ENCODE measurements around the gene TRUB2.
"Not testable (repeated sequence)": the region's sequence is repeated elsewhere in the genome, so short reads cannot be mapped to it uniquely, and the experiment has no call there.

TRUB2 gene

DNA sequence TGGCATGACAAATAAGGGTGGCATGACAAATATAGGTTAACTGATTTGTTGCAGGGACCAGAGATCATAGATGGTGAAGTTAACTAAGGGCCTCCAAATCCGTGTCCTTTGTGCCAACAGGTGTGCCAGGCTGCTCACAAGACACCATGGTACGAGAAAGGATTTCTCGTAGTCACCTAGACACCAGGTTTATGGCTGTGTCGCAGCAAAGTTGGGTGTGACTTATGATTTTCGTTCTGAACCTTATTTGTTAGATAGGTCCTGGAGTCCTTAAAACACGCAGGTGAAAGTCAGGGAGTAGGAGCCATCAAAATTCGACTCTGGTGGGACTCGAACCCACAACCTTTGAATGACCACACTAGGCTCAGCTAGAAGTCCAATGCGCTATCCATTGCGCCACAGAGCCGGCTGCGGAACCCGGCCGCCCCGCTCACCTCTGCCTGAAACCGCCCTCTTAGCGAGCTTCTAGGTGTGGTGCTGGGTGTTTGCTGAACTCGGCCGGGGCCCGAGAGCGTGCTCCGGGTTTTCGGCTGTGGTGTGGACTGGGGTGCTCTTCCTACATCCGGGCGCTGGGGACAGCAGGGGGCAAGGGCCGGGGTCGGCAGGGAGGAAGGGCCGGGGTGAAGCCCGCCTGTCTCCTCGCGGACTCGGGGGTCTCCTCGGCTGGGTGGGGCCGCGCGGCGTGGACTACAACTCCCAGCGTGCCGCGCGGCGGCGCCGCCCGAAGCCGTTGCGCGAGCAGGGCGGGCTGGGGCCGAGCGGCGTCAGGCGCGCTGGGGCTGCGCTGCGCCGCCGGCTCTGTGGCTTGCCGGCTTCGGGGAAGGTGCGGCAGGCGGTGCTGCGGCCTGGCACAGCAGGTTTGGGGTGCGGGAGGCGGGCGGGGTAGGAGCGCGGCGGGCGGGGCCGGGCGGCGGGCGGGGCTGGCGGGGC lies 17.8 kb upstream of the TRUB2 start, which contains the start of gene SLC27A4:
Gene SLC27A4 (plus strand): TSS at position 767 of the 930 bp plus-strand sequence. CDS start 2,606 bp downstream, outside the sequence.
- no peak for DNase-seq

DNA sequence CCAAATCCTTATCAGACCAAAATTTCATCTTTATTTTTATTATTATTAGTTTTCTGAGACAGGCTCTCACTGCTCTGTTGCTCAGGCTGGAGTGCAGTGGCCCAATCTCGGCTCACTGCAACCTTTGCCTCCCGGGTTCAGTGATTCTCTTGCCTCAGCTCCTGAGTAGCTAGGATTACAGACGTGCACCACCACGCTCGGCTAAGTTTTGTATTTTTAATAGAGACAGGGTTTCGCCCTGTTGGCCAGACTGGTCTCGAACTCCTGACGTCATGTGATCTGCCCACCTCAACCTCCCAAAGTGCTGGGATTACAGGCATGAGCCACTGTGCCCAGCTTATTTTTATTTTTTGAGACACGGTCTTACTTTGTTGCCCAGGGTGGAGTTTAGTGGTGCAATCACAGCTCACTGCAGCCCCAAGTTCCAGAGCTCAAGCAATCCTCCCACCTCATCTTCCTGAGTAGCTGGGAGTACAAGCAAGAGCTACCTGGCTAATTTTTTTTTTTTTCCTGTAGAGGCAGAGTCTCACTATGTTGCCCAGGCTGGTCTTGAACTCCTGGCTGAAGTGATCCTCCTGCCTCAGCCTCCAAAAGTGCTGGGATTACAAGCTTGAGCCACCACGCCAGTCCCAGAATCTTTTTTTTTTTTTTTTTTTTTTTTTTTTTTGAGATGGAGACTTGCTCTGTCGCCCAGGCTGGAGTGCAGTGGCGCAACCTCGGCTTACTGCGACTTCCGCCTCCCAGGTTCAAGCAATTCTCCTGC lies 16.8 kb upstream of the TRUB2 start:
- not testable (repeated sequence) for DNase-seq

DNA sequence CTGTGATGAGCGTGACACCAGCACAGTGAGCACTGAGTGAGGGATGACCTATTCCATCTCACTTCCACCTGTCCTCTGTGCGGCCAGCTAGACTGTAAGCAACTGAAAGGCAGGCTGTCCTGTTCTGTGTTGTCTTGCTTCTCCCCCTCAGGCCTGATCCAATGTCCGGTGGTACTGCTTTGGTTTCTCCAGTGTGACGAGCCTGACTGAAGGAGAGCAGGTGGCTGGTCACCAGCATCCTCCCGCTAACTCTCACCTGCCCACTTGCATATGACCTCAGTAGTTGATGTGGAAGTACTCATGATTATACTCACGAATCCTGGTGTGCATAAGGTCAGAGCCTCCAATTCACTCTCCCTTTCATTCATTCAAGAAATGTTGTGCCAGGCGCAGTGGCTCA lies 15.7 kb upstream of the TRUB2 start:
- no peak for DNase-seq

DNA sequence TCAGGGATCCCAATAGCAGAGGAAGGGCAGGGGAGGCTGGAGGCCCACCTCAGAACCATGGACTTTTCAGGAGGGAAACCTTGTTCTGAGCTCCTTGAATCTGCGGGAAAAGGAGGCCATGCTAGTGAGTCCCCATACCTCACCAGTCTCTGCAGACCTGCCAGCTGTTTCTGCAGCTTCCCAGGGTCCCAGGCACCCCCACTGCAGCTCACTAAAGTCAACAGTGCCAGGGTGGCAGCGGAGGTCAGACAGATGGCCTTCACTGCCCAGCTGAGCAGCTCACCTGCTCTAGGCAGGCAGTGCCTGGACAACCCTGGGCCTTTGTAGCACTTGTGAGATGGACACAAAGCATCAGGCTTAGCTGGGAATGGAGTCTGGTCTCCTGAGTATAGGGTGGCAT lies 13.7 kb upstream of the TRUB2 start:
- no peak for DNase-seq

DNA sequence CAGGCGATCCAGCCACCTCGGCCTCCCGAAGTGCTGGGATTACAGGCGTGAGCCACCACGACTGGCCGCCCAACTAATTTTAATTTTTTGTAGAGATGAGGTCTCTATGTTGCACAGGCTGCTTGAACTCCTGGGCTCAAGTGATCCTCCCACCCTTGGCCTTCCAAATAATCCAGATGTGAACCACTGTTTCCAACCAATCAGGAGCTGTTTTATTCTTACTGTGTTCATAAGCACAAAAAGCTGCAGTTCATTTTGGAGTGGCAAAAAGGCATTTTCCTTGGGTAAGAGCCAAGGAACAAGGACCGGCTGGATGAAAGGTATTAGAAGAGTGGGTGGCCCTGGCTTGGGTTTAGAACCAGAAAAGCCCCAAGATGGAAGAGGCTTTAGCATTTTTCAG lies 12.9 kb upstream of the TRUB2 start:
- no peak for DNase-seq

DNA sequence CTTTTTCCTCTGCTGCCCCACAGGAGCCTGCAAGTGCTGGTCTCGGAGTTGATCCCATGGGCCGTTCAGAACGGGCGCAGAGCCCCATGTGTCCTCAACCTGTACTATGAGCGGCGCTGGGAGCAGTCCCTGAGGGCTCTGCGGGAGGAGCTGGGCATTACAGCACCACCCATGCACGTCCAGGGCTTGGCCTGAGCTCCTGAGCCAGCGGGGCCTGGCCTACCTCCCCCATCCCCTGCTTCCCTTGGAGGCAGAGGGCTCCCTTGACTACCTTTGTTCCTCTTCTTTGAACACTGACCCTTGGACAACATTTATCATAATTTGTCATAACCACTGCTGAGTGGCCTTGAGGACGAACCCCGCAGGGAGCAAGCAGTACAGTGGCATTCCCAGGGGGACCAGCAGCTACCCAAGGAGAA lies 11.2 kb upstream of the TRUB2 start:
- no peak for DNase-seq

DNA sequence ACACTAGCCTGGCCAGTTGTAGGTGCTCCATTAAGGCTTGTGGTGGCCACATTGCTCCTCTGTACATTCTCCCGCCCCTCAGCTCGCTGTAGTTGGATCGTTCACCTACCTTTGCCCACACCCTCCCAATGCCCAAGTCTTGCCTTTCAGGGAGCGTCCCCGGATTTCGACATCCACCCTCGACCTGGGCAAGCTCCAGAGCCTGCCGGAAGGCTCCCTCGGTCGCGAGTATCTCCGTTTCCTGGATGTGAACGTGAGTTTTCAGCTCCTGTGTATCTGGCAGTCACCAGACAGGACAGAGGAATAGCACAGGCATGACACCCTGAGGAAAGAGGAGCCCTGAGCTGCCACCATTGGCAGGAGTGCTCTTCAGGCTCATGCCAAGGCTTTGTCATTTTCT lies 3.4 kb upstream of the TRUB2 start:
- no peak for DNase-seq

DNA sequence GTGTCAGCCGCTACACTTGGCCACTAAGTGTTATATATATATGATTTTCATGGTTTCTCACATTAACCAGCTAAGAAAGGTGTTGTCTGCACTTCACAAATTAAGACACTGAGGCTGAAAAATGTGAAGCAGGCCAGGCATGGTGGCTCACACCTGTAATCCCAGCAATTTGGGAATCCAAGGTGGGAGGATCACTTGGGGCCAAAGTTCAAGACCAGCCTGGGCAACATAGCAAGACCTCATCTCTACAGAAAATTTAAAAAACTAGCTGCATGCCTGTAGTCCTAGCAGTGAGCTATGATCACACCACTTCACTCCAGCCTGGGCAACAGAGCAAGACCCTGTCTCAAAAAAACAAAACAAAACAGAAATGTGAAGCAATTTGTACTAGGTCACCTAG lies 2.2 kb upstream of the TRUB2 start:
- no peak for DNase-seq

DNA sequence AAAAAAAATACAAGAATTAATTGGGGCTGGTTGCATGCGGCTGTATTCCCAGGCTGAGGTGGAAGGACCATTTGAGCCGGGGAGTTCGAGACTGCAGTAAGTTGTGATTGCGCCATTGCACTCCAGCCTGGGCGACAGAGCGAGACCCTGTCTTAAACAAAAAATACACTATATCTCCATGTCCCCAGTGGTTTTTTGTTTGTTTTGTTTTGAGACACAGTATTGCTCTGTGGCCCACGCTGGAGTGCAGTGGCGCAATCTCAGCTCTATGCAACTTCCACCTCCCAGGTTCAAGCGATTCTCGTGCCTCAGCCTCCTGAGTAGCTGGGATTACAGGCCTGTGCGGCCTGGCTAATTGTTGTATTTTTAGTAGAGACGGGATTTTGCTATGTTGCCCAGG lies 1.5 kb upstream of the TRUB2 start:
- DNase-seq: no peak

DNA sequence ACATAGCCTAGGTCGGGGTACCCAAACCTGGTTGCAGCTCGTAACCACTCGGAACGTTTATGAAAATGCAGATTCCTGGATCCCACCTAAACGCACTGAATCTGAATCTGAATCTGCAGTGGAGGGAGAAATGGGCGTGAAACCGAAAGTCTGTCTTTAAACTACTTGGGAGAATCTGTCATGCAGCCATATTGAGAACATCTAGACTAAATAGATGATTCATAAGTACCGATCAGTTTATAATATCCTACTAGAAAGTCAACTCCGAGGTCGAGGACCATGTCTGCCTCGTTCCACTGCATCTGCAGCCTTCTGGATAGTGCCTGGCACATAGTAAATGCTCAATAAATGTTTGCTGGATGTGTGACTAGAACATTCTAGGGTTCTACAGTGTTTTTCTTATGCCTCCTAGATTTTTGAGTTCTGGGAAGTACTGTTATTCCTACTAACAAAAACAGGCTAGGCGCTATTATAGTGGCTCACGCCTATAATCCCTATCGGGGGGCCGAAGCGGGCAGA lies 1.0 kb upstream of the TRUB2 start:
- no peak for DNase-seq

DNA sequence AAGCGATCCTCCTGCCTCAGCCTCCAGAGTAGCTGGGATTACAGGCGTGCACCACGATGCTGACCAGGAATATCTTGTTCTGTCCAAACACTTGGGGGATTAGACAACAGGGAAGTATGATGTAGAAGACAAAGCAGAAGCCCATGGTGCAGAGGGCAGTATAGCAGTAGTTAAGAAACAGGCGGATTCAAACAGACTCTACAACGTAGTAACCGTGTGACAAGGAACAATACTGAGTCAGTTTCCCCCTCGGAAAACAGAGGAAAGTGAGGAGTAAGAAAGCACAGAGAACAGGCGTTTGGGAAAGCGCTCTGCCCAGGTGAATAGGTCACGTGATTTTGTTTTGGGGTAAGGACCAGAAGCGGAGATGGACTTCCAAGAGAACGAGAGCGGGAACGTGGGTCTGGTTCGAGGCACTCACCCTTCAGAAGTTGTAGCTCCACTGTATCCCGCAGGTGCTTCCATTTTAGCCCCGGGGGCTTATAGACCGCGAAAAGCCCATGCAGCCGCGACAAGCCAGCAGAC lies 306 bp downstream of the TRUB2 start:
- DNase-seq: no peak

DNA sequence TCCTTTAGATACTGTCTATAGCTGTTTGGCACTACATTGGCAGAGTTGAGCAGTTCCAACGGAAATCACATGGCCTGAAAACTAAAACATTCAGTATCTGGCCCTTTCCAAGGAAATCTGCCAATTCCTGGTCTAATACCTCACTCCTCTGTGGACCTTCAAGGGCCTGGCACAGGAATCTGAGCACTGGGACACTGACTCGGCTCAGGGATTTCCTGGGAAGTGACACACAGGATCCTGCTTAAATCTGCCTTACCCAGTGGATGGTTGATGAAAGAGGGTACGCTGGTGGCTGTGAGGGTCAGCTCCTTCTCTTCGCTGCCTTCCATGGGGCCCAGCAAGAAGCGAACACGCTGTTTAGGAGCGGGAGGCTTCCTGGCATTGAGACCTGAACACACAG lies 904 bp downstream of the TRUB2 start:
- no peak for DNase-seq

DNA sequence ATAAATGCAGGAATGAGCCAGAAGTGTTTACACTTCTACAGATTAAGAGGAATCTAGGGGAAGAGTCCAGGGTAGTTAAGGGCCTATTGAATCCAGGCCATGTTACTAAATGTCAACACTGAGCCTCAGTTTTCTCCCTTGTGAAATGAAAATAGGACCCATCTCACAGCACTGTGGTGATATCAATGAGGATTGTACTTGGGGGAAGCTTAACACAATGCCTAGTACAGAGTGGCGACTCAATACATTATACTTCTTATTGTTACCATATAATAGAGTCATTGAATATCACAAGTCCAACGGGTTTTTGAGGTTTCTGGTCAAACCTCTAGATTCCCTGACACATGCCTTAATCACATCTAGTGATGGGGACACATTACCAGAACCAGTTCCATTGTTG lies 4.6 kb downstream of the TRUB2 start:
- DNase-seq: no peak

DNA sequence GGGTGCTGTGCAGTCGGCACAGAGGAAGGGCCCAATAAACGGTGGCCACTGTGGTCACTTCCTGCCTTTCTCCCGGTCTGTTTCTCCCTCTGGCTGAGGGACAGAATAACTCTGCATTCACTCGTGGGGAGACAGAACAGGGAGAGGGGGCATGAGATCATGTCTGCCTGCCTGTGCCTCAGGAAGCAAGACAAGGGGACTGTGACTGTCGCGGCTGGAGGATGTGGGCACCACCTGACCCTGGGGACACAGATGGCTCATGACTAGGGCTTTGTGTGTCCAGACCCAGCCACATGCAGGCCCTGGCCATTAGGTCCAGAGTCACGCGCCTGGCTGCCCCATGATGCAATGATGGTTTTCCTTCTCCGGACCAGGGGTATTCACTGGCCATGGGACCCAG lies 5.8 kb downstream of the TRUB2 start:
- no peak for DNase-seq

DNA sequence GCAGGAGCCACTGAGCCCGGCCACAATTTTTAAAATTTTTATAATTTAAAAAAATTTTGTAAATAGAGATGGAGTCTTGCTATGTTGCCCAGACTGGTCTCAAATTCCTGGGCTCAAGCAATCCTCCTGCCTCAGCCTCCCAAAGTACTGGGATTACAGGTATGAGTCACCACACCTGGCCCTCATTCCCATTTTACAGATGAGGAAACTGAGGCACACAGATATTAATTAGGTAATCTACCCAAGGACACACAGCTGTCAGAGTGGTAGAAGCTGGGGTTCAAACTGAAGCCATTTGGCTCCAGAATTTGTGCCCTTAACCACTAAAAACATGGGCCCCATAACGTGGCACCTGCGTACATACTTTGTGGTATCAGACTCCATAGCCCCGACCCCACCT lies 7.5 kb downstream of the TRUB2 start:
- DNase-seq: no peak

DNA sequence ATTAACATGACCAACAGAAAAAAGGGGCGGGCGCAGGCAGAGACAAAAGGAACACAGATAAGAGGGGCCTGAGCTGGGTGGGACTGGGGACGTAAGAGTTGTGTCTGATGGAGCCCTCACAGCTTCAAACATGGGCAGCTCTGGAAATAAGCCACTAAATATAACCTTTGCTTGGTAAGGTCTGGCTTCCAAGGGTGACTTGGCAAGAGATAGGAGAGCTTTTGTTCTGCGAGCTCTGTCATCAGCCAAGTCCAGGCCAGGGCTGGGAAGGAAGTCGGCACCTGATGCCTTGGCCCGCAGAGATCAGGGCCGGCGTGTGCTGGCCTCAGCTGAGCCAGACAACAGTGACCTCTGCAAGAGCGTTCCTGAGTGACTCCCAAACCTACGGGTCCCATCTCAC lies 11.8 kb downstream of the TRUB2 start:
- DNase-seq: no peak

DNA sequence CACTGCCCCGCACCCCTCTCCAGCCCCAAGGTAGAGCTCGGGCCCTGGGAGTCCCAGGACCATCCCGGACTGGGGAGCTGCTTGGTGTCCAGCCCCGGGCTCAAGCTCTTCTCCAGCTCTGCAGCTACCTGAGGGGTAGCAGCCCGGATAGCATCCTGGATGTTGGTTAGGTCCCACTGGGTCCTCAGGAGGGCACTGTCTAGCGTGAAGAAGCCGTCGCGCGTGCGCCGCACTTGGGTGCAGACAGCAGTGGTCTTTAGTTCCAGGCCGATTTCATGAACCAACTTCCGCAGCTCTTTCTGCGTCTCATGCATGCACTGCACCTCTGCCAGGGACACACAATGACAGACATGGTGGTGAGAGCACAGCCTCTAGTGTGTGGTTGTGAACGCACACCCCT lies 12.7 kb downstream of the TRUB2 start:
- DNase-seq: no peak

DNA sequence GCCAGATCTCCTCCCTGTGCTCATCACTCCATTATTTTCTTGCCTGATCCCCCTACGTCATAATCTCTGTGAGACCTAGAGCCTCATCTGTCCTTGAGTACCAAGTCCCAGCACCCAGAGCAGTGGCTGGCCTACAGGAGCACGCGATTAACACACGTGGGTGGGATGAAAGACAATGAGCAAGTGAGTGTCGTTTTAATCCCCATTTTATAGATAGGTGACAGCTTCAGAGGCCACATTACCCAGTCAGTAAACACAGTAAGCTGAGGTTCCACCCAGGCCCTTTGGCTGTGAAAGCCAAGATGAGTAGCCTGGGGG lies 17.3 kb downstream of the TRUB2 start:
- no peak for DNase-seq

DNA sequence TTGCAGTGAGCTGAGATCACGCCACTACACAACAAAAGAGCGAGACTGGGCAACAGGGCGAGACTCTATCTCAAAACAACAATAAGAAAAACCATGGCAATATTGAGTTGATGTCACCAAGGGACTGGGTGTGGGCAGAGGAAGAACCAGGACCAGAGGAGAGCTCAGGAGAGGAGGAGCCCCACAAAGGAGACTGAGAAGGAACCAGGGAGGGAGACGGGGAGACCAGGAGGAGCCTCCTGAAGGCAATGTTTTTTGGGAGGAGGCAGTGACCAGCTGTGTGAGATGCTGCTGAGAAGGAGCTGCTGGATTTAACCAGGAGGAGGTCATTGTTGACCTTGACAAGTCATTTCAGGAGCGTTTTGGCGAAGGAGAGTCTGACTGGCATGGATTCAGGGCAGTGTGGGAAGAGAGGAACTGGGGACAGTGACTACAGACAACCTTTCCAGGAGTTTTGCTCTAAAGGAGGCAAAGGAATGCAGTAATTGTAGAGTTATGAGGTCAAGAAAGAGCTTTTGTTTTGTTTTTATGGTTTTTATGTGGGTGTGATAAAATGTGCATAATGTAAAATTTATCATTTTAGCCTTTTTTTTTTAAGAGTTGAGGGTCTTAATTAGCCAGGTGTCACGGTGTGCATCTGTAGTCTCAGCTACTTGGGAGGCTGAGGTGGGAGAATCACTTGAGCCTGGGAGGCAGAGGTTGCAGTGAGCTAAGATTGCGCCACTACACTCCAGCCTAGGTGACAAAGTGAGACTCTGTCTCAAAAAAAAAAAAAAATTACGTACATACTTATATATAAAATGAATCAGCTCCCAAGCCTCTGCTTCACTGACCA lies 17.9 kb downstream of the TRUB2 start:
- no peak for DNase-seq

DNA sequence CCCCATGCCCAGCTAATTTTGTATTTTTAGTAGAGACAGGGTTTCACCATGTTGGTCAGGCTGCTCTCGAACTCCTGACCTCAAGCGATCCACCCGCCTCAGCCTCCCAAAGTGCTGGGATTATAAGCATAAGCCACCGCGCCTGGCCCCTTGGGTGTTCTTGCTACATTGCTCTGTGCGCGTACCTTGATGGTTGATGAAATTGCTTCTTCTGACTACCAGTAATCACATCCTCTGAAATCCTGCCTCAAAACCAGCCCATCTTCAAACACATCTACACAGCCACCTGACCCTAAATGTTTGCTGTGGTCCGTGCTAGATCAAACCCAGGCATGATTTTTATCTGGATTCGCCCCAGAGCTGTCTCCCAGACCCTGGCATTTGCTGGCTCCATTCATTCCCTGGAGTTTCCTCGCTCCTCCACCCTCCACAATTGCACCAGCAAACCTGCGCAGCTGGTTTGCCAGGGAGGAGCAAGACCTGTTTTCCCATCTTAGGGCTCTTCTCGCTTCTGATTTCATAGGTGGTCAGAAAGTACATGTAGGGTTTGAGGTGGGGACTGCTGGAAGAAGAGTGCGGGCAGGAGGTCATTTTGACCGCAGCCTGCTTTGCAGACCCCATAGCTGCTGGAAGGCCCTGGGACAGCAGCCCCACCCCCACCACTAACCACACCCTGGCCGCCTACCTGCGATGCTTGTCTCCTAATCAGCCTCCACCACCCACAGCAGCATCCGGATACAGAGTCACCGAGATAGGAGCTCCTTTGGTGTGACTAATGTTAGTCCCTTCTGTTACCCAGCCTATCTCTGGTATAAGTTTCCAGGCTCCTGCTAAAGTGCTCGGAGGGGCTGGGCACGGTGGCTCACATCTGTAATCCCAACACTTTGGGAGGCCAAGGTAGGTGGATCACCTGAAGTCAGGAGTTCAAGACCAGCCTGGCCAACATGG lies 23.4 kb downstream of the TRUB2 start:
- no peak for DNase-seq

DNA sequence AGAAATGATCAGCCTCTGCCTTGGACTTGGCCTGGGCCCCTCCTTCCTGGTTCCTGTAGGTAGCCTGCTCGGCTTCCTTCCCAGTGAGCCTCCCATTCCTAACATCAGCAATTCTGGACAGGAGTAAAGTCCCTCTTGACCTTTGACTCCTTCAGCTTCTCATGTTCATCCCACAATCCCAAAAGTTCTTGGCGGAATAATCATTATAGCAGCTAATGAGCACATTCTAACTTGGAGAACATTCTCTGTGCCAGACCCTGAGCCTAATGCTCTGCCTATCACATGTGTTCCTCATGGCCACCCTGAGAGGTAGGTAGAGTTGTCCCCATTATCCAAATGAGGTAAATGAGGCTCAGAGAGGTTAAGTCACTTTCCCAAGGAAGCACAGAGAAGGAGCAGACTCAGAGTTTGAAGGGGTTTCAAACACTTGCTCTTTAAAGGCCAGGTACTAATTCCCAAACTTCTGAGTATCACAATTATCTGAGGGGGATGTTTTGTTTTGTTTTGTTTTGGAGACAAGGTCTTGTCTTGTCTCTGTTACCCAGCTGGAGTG lies 24.9 kb downstream of the TRUB2 start:
- no peak for DNase-seq
